Spinal cord (tissue), 10 donors: ENCODE data around the gene WDR33. TPM values are rescaled to one million over a fixed set of nuclear protein-coding genes. Genes with fewer than 3 reads are reported as not detected.
"Not testable (repeated sequence)": the region's sequence is repeated elsewhere in the genome, so short reads cannot be mapped to it uniquely, and the experiment has no call there.

Experiments
- DNase-seq, 6 donors: peaks; one replicate each; pipeline versions ENCODE4 v3.0.0 to v3.0.0-alpha.2; 2013 to 2015; ENCODE audit warnings: low spot score in 6 of 6, low read depth in 4 of 6
- H3K27ac ChIP-seq: one replicate; pipeline ENCODE4 v1.5.1; 2013; ENCODE audit warnings: low read depth, low read length, control low read depth
- H3K27me3 ChIP-seq: one replicate; pipeline ENCODE4 v1.6.1; 2013; ENCODE audit warnings: low read length; ENCODE audit not compliant: control insufficient read depth, insufficient read depth
- H3K36me3 ChIP-seq: one replicate; pipeline ENCODE4 v1.6.1; 2013; ENCODE audit warnings: low read length; ENCODE audit not compliant: control insufficient read depth, insufficient read depth
- H3K4me1 ChIP-seq: one replicate; pipeline ENCODE4 v1.6.1; 2013; ENCODE audit warnings: low read length; ENCODE audit not compliant: control insufficient read depth, insufficient read depth
- H3K4me3 ChIP-seq: one replicate; pipeline ENCODE4 v1.5.1; 2013; ENCODE audit warnings: low read depth, low read length, control low read depth
- H3K9me3 ChIP-seq: one replicate; pipeline ENCODE4 v1.6.1; 2013; ENCODE audit warnings: low read length; ENCODE audit not compliant: control insufficient read depth, insufficient read depth
- WGBS: methylation state at CpG from one replicate; pipeline ENCODE4 v1.1.5; 2013; ENCODE audit warnings: missing lambda C conversion rate; ENCODE audit not compliant: insufficient coverage; 5-methylcytosine and 5-hydroxymethylcytosine counted together
- polyA plus RNA-seq, 2 donors: library from polyadenylated mRNA; unstranded; fragments of 120-200 nt; gene quantifications; one replicate each; pipeline ENCODE4 v1.2.1, GENCODE V29; 2013; ENCODE audit not compliant: insufficient read length in 2 of 2
- total RNA-seq, 2 donors: library from RNA; depleted of rRNA in 1 of 2; stranded (reverse); fragments of 120-200 nt in 1 of 2; fragments of >200 nt in 1 of 2; gene quantifications; one replicate each; pipeline versions ENCODE4 v1.2.3 to v1.2.4, GENCODE V29; 2013 to 2014
- donor health status: healthy.

The WDR33 gene
- total and polyA plus RNA-seq, 4 donors = 37.4 to 59.1 (median 42.5) TPM

- WGBS = 77% methylated on average over 19 of the region's 20 CpGs
- no peak for DNase-seq
- no peaks in the 10 kb centered on the region for H3K27me3 ChIP-seq
- H3K4me1 ChIP-seq = no peaks in the 10 kb centered on the region
- no peaks in the 10 kb centered on the region for H3K9me3 ChIP-seq
- peaks cover 12% of the 10 kb centered on the region for H3K36me3 ChIP-seq
- no peak overlapping the region for H3K27ac ChIP-seq
- no peak overlapping the region for H3K4me3 ChIP-seq
Measured at GRCh38 chr2:127841466-127842178, 30.7 kb upstream of the WDR33 start.

DNA sequence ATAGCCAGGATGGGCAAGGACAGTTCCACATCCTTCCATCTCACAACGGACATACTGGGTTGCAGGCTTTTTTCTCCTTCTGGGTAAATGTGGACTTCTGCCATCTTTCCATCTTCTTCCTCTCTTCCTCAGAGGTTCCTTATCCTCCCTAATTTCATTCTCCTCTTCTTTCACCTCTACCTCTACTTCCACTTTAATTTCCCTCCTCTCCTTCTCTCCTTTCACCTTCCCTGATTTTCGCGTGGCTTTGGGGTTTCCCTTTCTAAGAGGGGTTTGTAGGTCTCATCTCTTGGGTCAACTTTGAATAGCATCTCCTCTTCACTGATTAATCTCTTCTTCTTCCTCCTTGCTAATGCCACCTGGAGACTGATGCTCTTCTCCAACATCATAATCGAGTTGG lies 29.9 kb upstream of the WDR33 start:
- H3K4me1 ChIP-seq = no peaks in the 10 kb centered on the region
- H3K27me3 ChIP-seq = no peaks in the 10 kb centered on the region

GRCh38 chr2:127834951-127835350 lies 24.0 kb upstream of the WDR33 start:
- 100% methylated on average over 1 of the region's 3 CpGs for WGBS
- H3K36me3 ChIP-seq = no peaks in the 10 kb centered on the region

More for the DNA sequence above, 29.9 kb upstream of the WDR33 start:
- H3K9me3 ChIP-seq = no peaks in the 10 kb centered on the region
- no peak overlapping the region for H3K4me3 ChIP-seq
- WGBS = 100% methylated on average over 2 of the region's 4 CpGs
- no peak for DNase-seq
- peaks cover 10% of the 10 kb centered on the region for H3K36me3 ChIP-seq
- H3K27ac ChIP-seq = no peak overlapping the region

GRCh38 chr2:127829845-127830246 lies 18.9 kb upstream of the WDR33 start:
- no CpG with 5 or more reads among the region's 5 CpGs for WGBS
- Histone ChIP-seq H3K4me1 (no peaks in the 10 kb centered on the region), H3K27me3 (no peaks in the 10 kb centered on the region), H3K9me3 (no peaks in the 10 kb centered on the region), H3K4me3 (no peak overlapping the region), H3K27ac (no peak overlapping the region), H3K36me3 (no peaks in the 10 kb centered on the region)
- no peak for DNase-seq

More at GRCh38 chr2:127834951-127835350, 24.0 kb upstream of the WDR33 start:
- H3K27ac ChIP-seq = no peak overlapping the region
- H3K27me3 ChIP-seq = no peaks in the 10 kb centered on the region
- H3K9me3 ChIP-seq = no peaks in the 10 kb centered on the region
- H3K4me1 ChIP-seq = no peaks in the 10 kb centered on the region
- DNase-seq = no peak
- H3K4me3 ChIP-seq = no peak overlapping the region

GRCh38 chr2:127826708-127827107 lies 15.7 kb upstream of the WDR33 start:
- H3K9me3 ChIP-seq, DNase-seq, H3K4me1 ChIP-seq, H3K27me3 ChIP-seq, H3K27ac ChIP-seq, H3K36me3 ChIP-seq, H3K4me3 ChIP-seq: not testable (repeated sequence)
- 100% methylated on average over 2 of the region's 2 CpGs for WGBS

DNA sequence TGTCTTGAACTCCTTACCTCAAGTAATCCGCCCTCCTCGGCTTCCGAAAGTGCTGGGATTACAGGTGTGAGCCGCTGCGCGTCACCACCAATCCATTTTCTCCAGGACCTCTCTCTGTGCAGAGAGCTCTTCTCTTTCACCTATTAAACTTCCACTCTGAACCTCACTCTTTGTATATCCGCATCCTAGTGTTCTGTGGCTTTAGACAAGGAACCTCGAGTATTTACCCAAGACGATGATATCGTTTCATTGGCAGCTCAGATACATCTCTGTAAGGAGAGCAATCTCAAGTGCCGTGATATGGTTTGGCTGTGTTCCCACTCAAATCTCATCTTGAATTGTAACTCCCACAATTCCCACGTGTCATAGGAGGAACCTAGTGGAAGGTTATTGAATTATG lies 15.1 kb upstream of the WDR33 start:
- no peak overlapping the region for H3K27ac ChIP-seq
- H3K27me3 ChIP-seq = no peaks in the 10 kb centered on the region
- no peak for DNase-seq
- WGBS = 96% methylated on average over 11 of the region's 12 CpGs
- H3K4me3 ChIP-seq = no peak overlapping the region
- H3K36me3 ChIP-seq = no peaks in the 10 kb centered on the region
- no peaks in the 10 kb centered on the region for H3K4me1 ChIP-seq
- no peaks in the 10 kb centered on the region for H3K9me3 ChIP-seq

DNA sequence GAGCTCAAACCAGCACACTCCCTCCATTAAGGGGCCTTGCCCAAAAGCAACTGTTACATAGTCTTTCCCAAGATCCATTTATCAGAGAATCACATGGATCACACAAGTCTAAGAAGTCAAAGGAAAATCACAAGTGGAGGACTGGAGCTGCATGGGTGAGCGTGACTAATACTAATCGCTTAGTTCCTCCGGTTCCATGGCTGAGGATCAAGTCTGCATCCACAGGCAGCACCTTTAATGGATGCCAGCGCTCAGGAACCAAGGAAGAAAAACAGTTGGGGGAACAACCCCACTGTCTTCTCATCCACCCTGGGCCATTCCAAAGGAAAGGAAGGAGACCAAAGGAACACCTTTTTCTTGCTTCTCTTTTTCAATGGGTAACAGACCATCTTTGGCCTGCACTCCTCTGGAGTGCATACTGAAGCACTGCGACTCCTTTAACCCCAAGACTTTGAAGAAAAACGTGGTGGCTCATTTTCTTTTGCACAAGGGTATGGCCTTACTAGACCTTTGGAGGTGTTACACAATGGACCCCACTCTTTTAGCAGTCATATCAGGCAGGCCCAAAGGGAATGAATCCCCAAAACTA lies 9.2 kb upstream of the WDR33 start:
- H3K4me3 ChIP-seq = no peak overlapping the region
- no peak for DNase-seq
- peaks cover 10% of the 10 kb centered on the region for H3K9me3 ChIP-seq
- no peaks in the 10 kb centered on the region for H3K4me1 ChIP-seq
- H3K27me3 ChIP-seq = no peaks in the 10 kb centered on the region
- 75% methylated on average over 6 of the region's 6 CpGs for WGBS
- no peaks in the 10 kb centered on the region for H3K36me3 ChIP-seq
- no peak overlapping the region for H3K27ac ChIP-seq

- 86% methylated on average over 3 of the region's 8 CpGs for WGBS
- peaks cover 10% of the 10 kb centered on the region for H3K9me3 ChIP-seq
Measured at GRCh38 chr2:127818794-127819425, 7.9 kb upstream of the WDR33 start.

DNA sequence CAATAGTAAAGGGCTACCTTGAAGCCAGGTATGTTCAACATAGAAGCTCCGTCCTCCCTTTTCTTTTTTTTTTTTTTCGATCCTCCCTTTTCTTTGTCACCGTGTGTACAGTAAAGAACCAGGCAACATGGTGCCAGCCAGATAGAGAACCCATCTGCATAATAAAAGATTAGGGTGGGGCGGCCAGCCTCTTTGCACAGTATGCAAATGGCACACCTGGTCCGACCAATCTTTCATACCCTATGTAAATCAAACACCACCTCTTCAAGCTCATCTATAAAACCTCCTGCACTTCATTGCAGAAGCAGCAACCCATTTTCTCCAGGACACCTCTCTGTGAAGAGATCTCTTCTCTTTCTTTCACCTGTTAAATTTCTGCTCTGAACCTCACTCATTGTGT lies 7.3 kb upstream of the WDR33 start:
- Histone ChIP-seq H3K4me1 (no peaks in the 10 kb centered on the region), H3K36me3 (no peaks in the 10 kb centered on the region), H3K27ac (no peak overlapping the region), H3K27me3 (no peaks in the 10 kb centered on the region), H3K4me3 (no peak overlapping the region), H3K9me3 (peaks cover 10% of the 10 kb centered on the region)
- DNase-seq = no peak
- WGBS = 100% methylated on average over 1 of the region's 5 CpGs

More at GRCh38 chr2:127818794-127819425, 7.9 kb upstream of the WDR33 start:
- Histone ChIP-seq H3K36me3 (no peaks in the 10 kb centered on the region), H3K27ac (no peak overlapping the region), H3K4me3 (no peak overlapping the region), H3K4me1 (no peaks in the 10 kb centered on the region), H3K27me3 (no peaks in the 10 kb centered on the region)
- DNase-seq = no peak

DNA sequence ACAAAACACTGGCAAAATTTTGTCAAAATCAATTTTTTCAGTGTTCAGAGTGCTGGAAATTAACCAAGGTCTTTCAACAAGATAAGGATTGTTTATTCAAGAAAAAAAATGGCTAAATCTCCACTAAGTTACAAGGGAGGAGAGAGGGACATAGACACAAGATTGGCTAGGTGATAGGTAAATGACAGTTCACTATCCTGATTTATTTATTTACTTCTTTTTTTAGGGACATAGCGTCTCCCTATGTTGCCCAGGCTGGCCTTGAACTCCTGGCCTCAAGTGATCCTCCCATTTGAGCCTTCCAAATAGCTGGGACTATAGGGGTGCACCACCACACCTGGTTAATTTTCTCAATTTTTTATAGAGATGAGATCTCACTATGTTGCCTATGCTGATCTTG lies 3.7 kb upstream of the WDR33 start:
- WGBS = no CpG with 5 or more reads among the region's 1 CpG
- no peaks in the 10 kb centered on the region for H3K36me3 ChIP-seq
- peaks cover 7% of the 10 kb centered on the region for H3K4me1 ChIP-seq
- H3K4me3 ChIP-seq = no peak overlapping the region
- H3K27ac ChIP-seq = no peak overlapping the region
- peaks cover 2% of the 10 kb centered on the region for H3K9me3 ChIP-seq
- no peaks in the 10 kb centered on the region for H3K27me3 ChIP-seq
- no peak for DNase-seq
